HEK293 (cell line): ENCODE results near the gene HMCN1.

Experiments
- BCL11A ChIP-seq: fragments of 450-650 bp; formaldehyde crosslinking; IDR thresholded peaks from 2 replicates; pipeline ENCODE4 v1.5.1; 2016; ENCODE audit warnings: low read depth, missing biosample characterization, missing genetic modification characterization
- SP2 ChIP-seq: fragments of 450-650 bp; formaldehyde crosslinking; IDR thresholded peaks from 2 replicates; pipeline ENCODE4 v1.5.1; 2016; ENCODE audit warnings: missing biosample characterization, missing genetic modification characterization
- YY1 ChIP-seq: fragments of 450-650 bp; formaldehyde crosslinking; IDR thresholded peaks from 2 replicates; pipeline ENCODE4 v1.5.1; 2018; ENCODE audit warnings: missing biosample characterization, missing genetic modification characterization
- ZEB2 ChIP-seq: fragments of 450-650 bp; formaldehyde crosslinking; IDR thresholded peaks from 2 replicates; pipeline ENCODE4 v1.5.1; 2016; ENCODE audit warnings: missing biosample characterization, missing genetic modification characterization
- ZNF112 ChIP-seq: fragments of 450-650 bp; formaldehyde crosslinking; IDR thresholded peaks from 2 replicates; pipeline ENCODE4 v1.5.0; 2017; ENCODE audit warnings: missing biosample characterization, missing genetic modification characterization
- ZNF777 ChIP-seq: fragments of 450-650 bp; formaldehyde crosslinking; IDR thresholded peaks from 2 replicates; pipeline ENCODE4 v1.5.1; 2017; ENCODE audit warnings: missing biosample characterization, missing genetic modification characterization, borderline replicate concordance
- TF ChIP-seq, protein P1 (sequence below): fragments of 450-650 bp; formaldehyde crosslinking; IDR thresholded peaks from 2 replicates; pipeline ENCODE4 v1.5.1; 2016; ENCODE audit warnings: missing biosample characterization, missing genetic modification characterization
- TF ChIP-seq, protein P2 (sequence below): fragments of 450-650 bp; formaldehyde crosslinking; IDR thresholded peaks from 2 replicates; pipeline ENCODE4 v1.5.1; 2017; ENCODE audit warnings: missing biosample characterization, missing genetic modification characterization
- TF ChIP-seq, protein P3 (sequence below): fragments of 450-650 bp; IDR thresholded peaks from 2 replicates; pipeline ENCODE4 v1.5.1; 2018; ENCODE audit warnings: missing biosample characterization, missing genetic modification characterization
- TF ChIP-seq, protein P4 (sequence below): sonication (generic); formaldehyde crosslinking; IDR thresholded peaks from 2 replicates; pipeline ENCODE4 v1.8.1; 2022; ENCODE audit warnings: mild to moderate bottlenecking, moderate library complexity, missing genetic modification reagents
- TF ChIP-seq, protein P5 (sequence below): fragments of 450-650 bp; formaldehyde crosslinking; conservative IDR thresholded peaks from 2 replicates; pipeline ENCODE4 v1.5.1; 2016; ENCODE audit warnings: low read depth, missing biosample characterization, missing genetic modification characterization

DNA sequence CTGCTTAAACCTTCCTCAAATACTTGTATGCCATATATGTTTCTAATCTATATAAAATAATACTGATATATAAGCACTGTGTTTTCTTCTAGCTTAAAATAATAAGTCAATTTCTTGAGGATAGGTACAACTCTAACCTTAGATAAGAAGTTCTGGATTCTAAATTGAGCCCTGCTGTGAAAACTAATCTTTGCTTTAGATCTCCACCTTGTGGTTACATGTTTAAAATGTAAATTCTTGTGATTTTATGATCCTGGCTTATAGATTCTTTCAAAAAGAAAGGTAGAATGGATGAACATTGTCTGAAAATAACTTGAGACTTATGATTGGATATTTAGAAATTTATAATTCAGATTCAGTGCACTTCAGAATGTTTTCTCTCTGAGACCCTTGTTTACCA is 38.9 kb upstream of the HMCN1 start:
- TF ChIP-seq, protein P1, sequence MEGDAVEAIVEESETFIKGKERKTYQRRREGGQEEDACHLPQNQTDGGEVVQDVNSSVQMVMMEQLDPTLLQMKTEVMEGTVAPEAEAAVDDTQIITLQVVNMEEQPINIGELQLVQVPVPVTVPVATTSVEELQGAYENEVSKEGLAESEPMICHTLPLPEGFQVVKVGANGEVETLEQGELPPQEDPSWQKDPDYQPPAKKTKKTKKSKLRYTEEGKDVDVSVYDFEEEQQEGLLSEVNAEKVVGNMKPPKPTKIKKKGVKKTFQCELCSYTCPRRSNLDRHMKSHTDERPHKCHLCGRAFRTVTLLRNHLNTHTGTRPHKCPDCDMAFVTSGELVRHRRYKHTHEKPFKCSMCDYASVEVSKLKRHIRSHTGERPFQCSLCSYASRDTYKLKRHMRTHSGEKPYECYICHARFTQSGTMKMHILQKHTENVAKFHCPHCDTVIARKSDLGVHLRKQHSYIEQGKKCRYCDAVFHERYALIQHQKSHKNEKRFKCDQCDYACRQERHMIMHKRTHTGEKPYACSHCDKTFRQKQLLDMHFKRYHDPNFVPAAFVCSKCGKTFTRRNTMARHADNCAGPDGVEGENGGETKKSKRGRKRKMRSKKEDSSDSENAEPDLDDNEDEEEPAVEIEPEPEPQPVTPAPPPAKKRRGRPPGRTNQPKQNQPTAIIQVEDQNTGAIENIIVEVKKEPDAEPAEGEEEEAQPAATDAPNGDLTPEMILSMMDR, result no peak
- TF ChIP-seq BCL11A, result no peak
- TF ChIP-seq, protein P2, sequence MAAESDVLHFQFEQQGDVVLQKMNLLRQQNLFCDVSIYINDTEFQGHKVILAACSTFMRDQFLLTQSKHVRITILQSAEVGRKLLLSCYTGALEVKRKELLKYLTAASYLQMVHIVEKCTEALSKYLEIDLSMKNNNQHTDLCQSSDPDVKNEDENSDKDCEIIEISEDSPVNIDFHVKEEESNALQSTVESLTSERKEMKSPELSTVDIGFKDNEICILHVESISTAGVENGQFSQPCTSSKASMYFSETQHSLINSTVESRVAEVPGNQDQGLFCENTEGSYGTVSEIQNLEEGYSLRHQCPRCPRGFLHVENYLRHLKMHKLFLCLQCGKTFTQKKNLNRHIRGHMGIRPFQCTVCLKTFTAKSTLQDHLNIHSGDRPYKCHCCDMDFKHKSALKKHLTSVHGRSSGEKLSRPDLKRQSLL, result no peak
- no peak for TF ChIP-seq SP2 (tag by site-specific recombination)
- TF ChIP-seq ZNF777 (tag by site-specific recombination), result no peak
- TF ChIP-seq, protein P3, sequence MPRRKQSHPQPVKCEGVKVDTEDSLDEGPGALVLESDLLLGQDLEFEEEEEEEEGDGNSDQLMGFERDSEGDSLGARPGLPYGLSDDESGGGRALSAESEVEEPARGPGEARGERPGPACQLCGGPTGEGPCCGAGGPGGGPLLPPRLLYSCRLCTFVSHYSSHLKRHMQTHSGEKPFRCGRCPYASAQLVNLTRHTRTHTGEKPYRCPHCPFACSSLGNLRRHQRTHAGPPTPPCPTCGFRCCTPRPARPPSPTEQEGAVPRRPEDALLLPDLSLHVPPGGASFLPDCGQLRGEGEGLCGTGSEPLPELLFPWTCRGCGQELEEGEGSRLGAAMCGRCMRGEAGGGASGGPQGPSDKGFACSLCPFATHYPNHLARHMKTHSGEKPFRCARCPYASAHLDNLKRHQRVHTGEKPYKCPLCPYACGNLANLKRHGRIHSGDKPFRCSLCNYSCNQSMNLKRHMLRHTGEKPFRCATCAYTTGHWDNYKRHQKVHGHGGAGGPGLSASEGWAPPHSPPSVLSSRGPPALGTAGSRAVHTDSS (tag by site-specific recombination), result no peak
- TF ChIP-seq YY1 (tag by site-specific recombination), result no peak
- TF ChIP-seq, protein P4, sequence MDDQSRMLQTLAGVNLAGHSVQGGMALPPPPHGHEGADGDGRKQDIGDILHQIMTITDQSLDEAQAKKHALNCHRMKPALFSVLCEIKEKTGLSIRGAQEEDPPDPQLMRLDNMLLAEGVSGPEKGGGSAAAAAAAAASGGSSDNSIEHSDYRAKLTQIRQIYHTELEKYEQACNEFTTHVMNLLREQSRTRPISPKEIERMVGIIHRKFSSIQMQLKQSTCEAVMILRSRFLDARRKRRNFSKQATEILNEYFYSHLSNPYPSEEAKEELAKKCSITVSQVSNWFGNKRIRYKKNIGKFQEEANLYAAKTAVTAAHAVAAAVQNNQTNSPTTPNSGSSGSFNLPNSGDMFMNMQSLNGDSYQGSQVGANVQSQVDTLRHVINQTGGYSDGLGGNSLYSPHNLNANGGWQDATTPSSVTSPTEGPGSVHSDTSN, result no peak
- TF ChIP-seq ZNF112 (tag by site-specific recombination), result no peak
- TF ChIP-seq ZEB2 (tag by site-specific recombination), result no peak
- TF ChIP-seq, protein P5, sequence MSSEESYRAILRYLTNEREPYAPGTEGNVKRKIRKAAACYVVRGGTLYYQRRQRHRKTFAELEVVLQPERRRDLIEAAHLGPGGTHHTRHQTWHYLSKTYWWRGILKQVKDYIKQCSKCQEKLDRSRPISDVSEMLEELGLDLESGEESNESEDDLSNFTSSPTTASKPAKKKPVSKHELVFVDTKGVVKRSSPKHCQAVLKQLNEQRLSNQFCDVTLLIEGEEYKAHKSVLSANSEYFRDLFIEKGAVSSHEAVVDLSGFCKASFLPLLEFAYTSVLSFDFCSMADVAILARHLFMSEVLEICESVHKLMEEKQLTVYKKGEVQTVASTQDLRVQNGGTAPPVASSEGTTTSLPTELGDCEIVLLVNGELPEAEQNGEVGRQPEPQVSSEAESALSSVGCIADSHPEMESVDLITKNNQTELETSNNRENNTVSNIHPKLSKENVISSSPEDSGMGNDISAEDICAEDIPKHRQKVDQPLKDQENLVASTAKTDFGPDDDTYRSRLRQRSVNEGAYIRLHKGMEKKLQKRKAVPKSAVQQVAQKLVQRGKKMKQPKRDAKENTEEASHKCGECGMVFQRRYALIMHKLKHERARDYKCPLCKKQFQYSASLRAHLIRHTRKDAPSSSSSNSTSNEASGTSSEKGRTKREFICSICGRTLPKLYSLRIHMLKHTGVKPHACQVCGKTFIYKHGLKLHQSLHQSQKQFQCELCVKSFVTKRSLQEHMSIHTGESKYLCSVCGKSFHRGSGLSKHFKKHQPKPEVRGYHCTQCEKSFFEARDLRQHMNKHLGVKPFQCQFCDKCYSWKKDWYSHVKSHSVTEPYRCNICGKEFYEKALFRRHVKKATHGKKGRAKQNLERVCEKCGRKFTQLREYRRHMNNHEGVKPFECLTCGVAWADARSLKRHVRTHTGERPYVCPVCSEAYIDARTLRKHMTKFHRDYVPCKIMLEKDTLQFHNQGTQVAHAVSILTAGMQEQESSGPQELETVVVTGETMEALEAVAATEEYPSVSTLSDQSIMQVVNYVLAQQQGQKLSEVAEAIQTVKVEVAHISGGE (tag by site-specific recombination), result no peak
